IMR-90 (cell line): ENCODE measurements around the gene FTO. TPM values are rescaled to one million over a fixed set of nuclear protein-coding genes. Genes with fewer than 3 reads are reported as not detected.

Source experiments
- ATAC-seq: fragments of 200-7000 bp; cut with Tn5 transposase; 2 replicates; pipeline ENCODE4 v1.9.1; 2020; ENCODE audit warnings: low read depth, mild to moderate bottlenecking, moderate library complexity
- BruUV-seq: library from RNA; stranded (reverse); fragments of 400-500 nt; replicated peaks from 2 replicates; lab custom pipeline; 2021; lab: Mats Ljungman, UMichigan
- CTCF ChIA-PET: fragments of 300-600 bp; formaldehyde crosslinking; extraction: SDS; loops from one replicate; lab custom pipeline; 2021; ENCODE audit warnings: antibody characterized with exemption; lab: Yijun Ruan, JAX
- POLR2A ChIA-PET: fragments of 300-600 bp; sonication (Branson Sonifier 250); formaldehyde crosslinking; loops from one replicate; lab custom pipeline; 2022; ENCODE audit warnings: antibody characterized with exemption; ENCODE audit not compliant: unreplicated experiment; lab: Charles Lee
- DNase-seq: peaks from one replicate; pipeline ENCODE4 v3.0.0; 2013
- H2AFZ ChIP-seq: replicated peaks from 2 replicates; pipeline ENCODE3; 2013; ENCODE audit warnings: low read length, mild to moderate bottlenecking; ENCODE audit not compliant: poor library complexity
- H2AK5ac ChIP-seq: 2 replicates; pipeline ENCODE4 v1.6.1; 2013; ENCODE audit warnings: low read depth, low read length, inconsistent platforms
- H2AK9ac ChIP-seq: replicated peaks from 2 replicates; pipeline ENCODE3; 2013; ENCODE audit warnings: mild to moderate bottlenecking, low read depth, low read length, moderate library complexity; ENCODE audit not compliant: poor library complexity
- H2BK120ac ChIP-seq: 2 replicates; pipeline ENCODE4 v1.6.1; 2013; ENCODE audit warnings: low read depth, low read length, inconsistent platforms
- H2BK15ac ChIP-seq: 3 replicates; pipeline ENCODE4 v1.6.1; 2013; ENCODE audit warnings: low read depth, low read length, inconsistent platforms
- H2BK20ac ChIP-seq: 2 replicates; pipeline ENCODE4 v1.6.1; 2013; ENCODE audit warnings: low read depth, mild to moderate bottlenecking, inconsistent platforms, low read length, moderate library complexity
- H2BK5ac ChIP-seq: 2 replicates; pipeline ENCODE4 v1.6.1; 2013; ENCODE audit warnings: mild to moderate bottlenecking, low read depth, low read length, inconsistent platforms; ENCODE audit not compliant: poor library complexity, severe bottlenecking
- H3K14ac ChIP-seq: replicated peaks from 2 replicates; pipeline ENCODE4 v1.6.1; 2013; ENCODE audit warnings: low read depth, low read length, inconsistent platforms
- H3K18ac ChIP-seq: 2 replicates; pipeline ENCODE4 v1.6.1; 2013; ENCODE audit warnings: low read depth, low read length, control low read depth
- H3K23ac ChIP-seq: 2 replicates; pipeline ENCODE4 v1.6.1; 2013; ENCODE audit warnings: low read depth, low read length, inconsistent platforms
- H3K27ac ChIP-seq: 2 replicates; pipeline ENCODE4 v1.5.1; 2013; ENCODE audit warnings: mild to moderate bottlenecking, control low read depth, low read length; ENCODE audit not compliant: insufficient read depth
- H3K27me3 ChIP-seq: 2 replicates; pipeline ENCODE4 v1.6.1; 2013; ENCODE audit warnings: low read length; ENCODE audit not compliant: control insufficient read depth, insufficient read depth
- H3K36me3 ChIP-seq: 2 replicates; pipeline ENCODE4 v1.6.1; 2013; ENCODE audit warnings: low read length, mixed read lengths; ENCODE audit not compliant: control insufficient read depth, insufficient read depth
- H3K4ac ChIP-seq: 2 replicates; pipeline ENCODE4 v1.6.1; 2013; ENCODE audit warnings: low read depth, low read length, inconsistent platforms
- H3K4me1 ChIP-seq: 2 replicates; pipeline ENCODE4 v1.6.1; 2013; ENCODE audit warnings: low read length, mixed read lengths; ENCODE audit not compliant: control insufficient read depth, insufficient read depth
- H3K4me2 ChIP-seq: 2 replicates; pipeline ENCODE4 v1.6.1; 2013; ENCODE audit warnings: low read depth, mild to moderate bottlenecking, control low read depth, low read length, moderate library complexity
- H3K4me3 ChIP-seq: 2 replicates; pipeline ENCODE4 v1.5.1; 2013; ENCODE audit warnings: low read depth, mild to moderate bottlenecking, control low read depth, low read length, moderate library complexity; ENCODE audit not compliant: insufficient read depth
- H3K56ac ChIP-seq: 2 replicates; pipeline ENCODE4 v1.6.1; 2013; ENCODE audit warnings: low read length, inconsistent platforms; ENCODE audit not compliant: insufficient read depth; ENCODE audit errors: extremely low read depth
- H3K79me1 ChIP-seq, 2 experiments: 2 replicates each; pipeline ENCODE4 v1.6.1; 2013; ENCODE audit warnings: low read length in 2 of 2, inconsistent platforms in 1 of 2, low read depth in 1 of 2
- H3K9ac ChIP-seq: 2 replicates; pipeline ENCODE4 v1.6.1; 2013; ENCODE audit warnings: low read depth, low read length, control low read depth
- H3K9me1 ChIP-seq: 2 replicates; pipeline ENCODE4 v1.6.1; 2013; ENCODE audit warnings: low read length, inconsistent platforms; ENCODE audit not compliant: insufficient read depth
- H3K9me3 ChIP-seq: 2 replicates; pipeline ENCODE4 v1.6.1; 2013; ENCODE audit warnings: low read length; ENCODE audit not compliant: control insufficient read depth, insufficient read depth
- H4K20me1 ChIP-seq: 2 replicates; pipeline ENCODE4 v1.6.1; 2013; ENCODE audit warnings: low read length, inconsistent platforms; ENCODE audit not compliant: insufficient read depth
- H4K5ac ChIP-seq: 2 replicates; pipeline ENCODE4 v1.6.1; 2013; ENCODE audit warnings: mild to moderate bottlenecking, low read depth, low read length, control low read depth
- H4K8ac ChIP-seq, 2 experiments: 2 replicates each; pipeline ENCODE4 v1.6.1; 2013; ENCODE audit warnings: low read depth in 2 of 2, low read length in 2 of 2, control low read depth in 1 of 2, inconsistent platforms in 1 of 2
- H4K91ac ChIP-seq: 2 replicates; pipeline ENCODE4 v1.6.1; 2013; ENCODE audit warnings: low read depth, low read length, inconsistent platforms; ENCODE audit not compliant: insufficient read depth
- BHLHE40 ChIP-seq: fragments of 150-350 bp; IDR thresholded peaks from 2 replicates; pipeline ENCODE4 v1.6.1; 2016; ENCODE audit warnings: mild to moderate bottlenecking, low read depth, low read length
- CEBPB ChIP-seq: IDR thresholded peaks from 2 replicates; pipeline ENCODE4 v1.6.1; 2012; ENCODE audit warnings: low read depth, low read length, improper control_type of control experiment
- CHD1 ChIP-seq: IDR thresholded peaks from 2 replicates; pipeline ENCODE4 v1.6.1; 2012; ENCODE audit warnings: low read depth, low read length, improper control_type of control experiment
- FOS ChIP-seq: fragments of 150-350 bp; IDR thresholded peaks from 2 replicates; pipeline ENCODE4 v1.6.1; 2016; ENCODE audit warnings: low read depth, low read length
- MAFK ChIP-seq: IDR thresholded peaks from 2 replicates; pipeline ENCODE4 v1.6.1; 2012; ENCODE audit warnings: low read depth, low read length, improper control_type of control experiment
- MXI1 ChIP-seq: IDR thresholded peaks from 2 replicates; pipeline ENCODE4 v1.6.1; 2012; ENCODE audit warnings: low read depth, mild to moderate bottlenecking, low read length, moderate library complexity, borderline replicate concordance
- NFE2L2 ChIP-seq: fragments of 150-350 bp; IDR thresholded peaks from 2 replicates; pipeline ENCODE4 v1.6.1; 2016; ENCODE audit warnings: low read depth, mild to moderate bottlenecking, low read length
- POLR2A ChIP-seq: IDR thresholded peaks from 2 replicates; pipeline ENCODE4 v1.6.1; 2012; ENCODE audit warnings: mild to moderate bottlenecking, low read depth, low read length
- RAD21 ChIP-seq: IDR thresholded peaks from 2 replicates; pipeline ENCODE4 v1.6.1; 2012; ENCODE audit warnings: low read length, improper control_type of control experiment
- RCOR1 ChIP-seq: IDR thresholded peaks from 2 replicates; pipeline ENCODE4 v1.6.1; 2012; ENCODE audit warnings: mild to moderate bottlenecking, low read length, improper control_type of control experiment; ENCODE audit not compliant: insufficient replicate concordance
- RFX5 ChIP-seq: IDR thresholded peaks from 2 replicates; pipeline ENCODE4 v1.8.0; 2012; ENCODE audit warnings: low read depth, mild to moderate bottlenecking, low read length, moderate library complexity
- SMC3 ChIP-seq: fragments of 150-350 bp; IDR thresholded peaks from 2 replicates; pipeline ENCODE4 v1.6.1; 2016; ENCODE audit warnings: low read depth, mild to moderate bottlenecking, antibody characterized with exemption, low read length, moderate library complexity
- WGBS, 2 experiments: methylation state at CpG; one replicate each; pipeline versions ENCODE4 v1.1.5 to v1.1.7; 2013; ENCODE audit warnings: missing lambda C conversion rate in 2 of 2; ENCODE audit not compliant: insufficient read length in 1 of 2; ENCODE audit errors: extremely low coverage in 2 of 2; 5-methylcytosine and 5-hydroxymethylcytosine counted together
- dilution Hi-C: fragments of 300-500 bp; cut with HindIII; formaldehyde crosslinking; loops from one replicate; pipeline ENCODE4 v1.14.3; 2018; ENCODE audit warnings: low sequenced_read_pairs; ENCODE audit not compliant: unreplicated experiment
- in situ Hi-C: fragments of 300-500 bp; cut with MboI; formaldehyde crosslinking; loops from 3 replicates; pipeline ENCODE4 v1.14.3; 2019; ENCODE audit warnings: low sequenced_read_pairs, inconsistent platforms, mixed read lengths
- intact Hi-C: fragments of 100-400 bp; cut with micrococcal nuclease; formaldehyde crosslinking; loops from 2 replicates; pipeline ENCODE4 v1.10.0; 2022
- polyA plus RNA-seq, 3 experiments: library from polyadenylated mRNA; depleted of rRNA; stranded (reverse); fragments of >200 nt; gene quantifications; 2 replicates each; pipeline ENCODE4 v1.2.3, GENCODE V29; 2012; ENCODE audit warnings: low replicate concordance in 1 of 3
- total RNA-seq: library from RNA; depleted of rRNA; stranded (reverse); fragments of >200 nt; gene quantifications from 2 replicates; pipeline ENCODE4 v1.2.3, GENCODE V29; 2012
- TF ChIP-seq, protein P1 (sequence below): conservative IDR thresholded peaks from 2 replicates; pipeline ENCODE4 v1.5.1; 2012; ENCODE audit warnings: mild to moderate bottlenecking, low read depth, low read length, improper control_type of control experiment
- TF ChIP-seq, protein P2 (sequence below): fragments of 150-350 bp; IDR thresholded peaks from 2 replicates; pipeline ENCODE4 v1.6.1; 2016; ENCODE audit warnings: low read depth, mild to moderate bottlenecking, low read length, moderate library complexity, borderline replicate concordance

The FTO gene
- total and polyA plus RNA-seq, 2 of the 4 experiments (the other 2 are of a cell fraction) = 70.3 to 132 TPM

DNA sequence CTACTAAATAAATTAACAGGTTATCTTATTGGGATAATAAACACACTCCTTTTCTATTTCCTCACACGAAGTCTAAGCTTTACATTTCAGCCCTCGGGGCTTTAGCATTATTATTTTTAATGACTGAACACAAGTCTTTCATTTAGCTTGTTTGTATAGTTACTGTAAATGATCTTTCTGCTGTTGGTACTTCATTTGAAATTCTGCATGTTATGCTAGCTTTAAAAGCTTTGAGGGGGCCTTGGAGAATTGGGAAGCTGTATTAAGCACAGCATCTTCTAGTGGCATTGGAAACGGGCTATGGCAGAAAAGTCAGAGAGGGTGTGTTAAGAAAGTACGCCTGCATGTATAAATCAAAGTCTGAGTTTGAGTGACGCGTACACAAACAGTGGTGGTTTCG is 243.7 kb downstream of the FTO start:
- dilution Hi-C loops (no loop called here), intact Hi-C loops (loop anchor here (5.0 to 10.0 kb wide), 4 partner anchors 337 to 1597 kb away; partner anchors contain the start of gene IRX3), in situ Hi-C loops (no loop called here)
- Histone ChIP-seq H2AFZ (no peak overlapping the region), H3K79me1 (0 out of 4 replicates have a peak, but pooled peaks cover 0 to 8% of the 10 kb centered on the region in 2 experiments), H3K4ac (no peak overlapping the region), H2AK5ac (no peak overlapping the region), H3K4me2 (no peak overlapping the region), H3K9me1 (no peaks in the 10 kb centered on the region), H2BK120ac (no peak overlapping the region), H4K8ac (no peak overlapping the region), H3K56ac (no peak overlapping the region), H2BK5ac (no peak overlapping the region), H4K91ac (no peak overlapping the region), H2AK9ac (no peak overlapping the region), H4K20me1 (no peaks in the 10 kb centered on the region), H3K27ac (no peak overlapping the region), H2BK20ac (no peak overlapping the region), H3K9me3 (no peaks in the 10 kb centered on the region), H3K27me3 (no peaks in the 10 kb centered on the region), H3K23ac (no peak overlapping the region), H3K4me1 (peaks cover 3% of the 10 kb centered on the region), H3K14ac (no peak overlapping the region), H2BK15ac (no peak overlapping the region), H3K4me3 (no peak overlapping the region), H3K9ac (no peak overlapping the region), H4K5ac (no peak overlapping the region), H3K36me3 (0 out of 2 replicates have a peak, but pooled peaks cover under 1% of the 10 kb centered on the region), H3K18ac (no peak overlapping the region)
- CTCF ChIA-PET = no interaction called here
- no peak for DNase-seq
- POLR2A ChIA-PET = no interaction called here
- no TSS peak for BruUV-seq
- ATAC-seq = no peak
- TF ChIP-seq POLR2A (no peak), CHD1 (no peak), MXI1 (no peak), MAFK (no peak), SMC3 (no peak), FOS (no peak), NFE2L2 (no peak), RFX5 (no peak), BHLHE40 (no peak), RCOR1 (no peak), CEBPB (no peak), RAD21 (no peak)
- TF ChIP-seq, protein P1, sequence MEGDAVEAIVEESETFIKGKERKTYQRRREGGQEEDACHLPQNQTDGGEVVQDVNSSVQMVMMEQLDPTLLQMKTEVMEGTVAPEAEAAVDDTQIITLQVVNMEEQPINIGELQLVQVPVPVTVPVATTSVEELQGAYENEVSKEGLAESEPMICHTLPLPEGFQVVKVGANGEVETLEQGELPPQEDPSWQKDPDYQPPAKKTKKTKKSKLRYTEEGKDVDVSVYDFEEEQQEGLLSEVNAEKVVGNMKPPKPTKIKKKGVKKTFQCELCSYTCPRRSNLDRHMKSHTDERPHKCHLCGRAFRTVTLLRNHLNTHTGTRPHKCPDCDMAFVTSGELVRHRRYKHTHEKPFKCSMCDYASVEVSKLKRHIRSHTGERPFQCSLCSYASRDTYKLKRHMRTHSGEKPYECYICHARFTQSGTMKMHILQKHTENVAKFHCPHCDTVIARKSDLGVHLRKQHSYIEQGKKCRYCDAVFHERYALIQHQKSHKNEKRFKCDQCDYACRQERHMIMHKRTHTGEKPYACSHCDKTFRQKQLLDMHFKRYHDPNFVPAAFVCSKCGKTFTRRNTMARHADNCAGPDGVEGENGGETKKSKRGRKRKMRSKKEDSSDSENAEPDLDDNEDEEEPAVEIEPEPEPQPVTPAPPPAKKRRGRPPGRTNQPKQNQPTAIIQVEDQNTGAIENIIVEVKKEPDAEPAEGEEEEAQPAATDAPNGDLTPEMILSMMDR = no peak
- TF ChIP-seq, protein P2, sequence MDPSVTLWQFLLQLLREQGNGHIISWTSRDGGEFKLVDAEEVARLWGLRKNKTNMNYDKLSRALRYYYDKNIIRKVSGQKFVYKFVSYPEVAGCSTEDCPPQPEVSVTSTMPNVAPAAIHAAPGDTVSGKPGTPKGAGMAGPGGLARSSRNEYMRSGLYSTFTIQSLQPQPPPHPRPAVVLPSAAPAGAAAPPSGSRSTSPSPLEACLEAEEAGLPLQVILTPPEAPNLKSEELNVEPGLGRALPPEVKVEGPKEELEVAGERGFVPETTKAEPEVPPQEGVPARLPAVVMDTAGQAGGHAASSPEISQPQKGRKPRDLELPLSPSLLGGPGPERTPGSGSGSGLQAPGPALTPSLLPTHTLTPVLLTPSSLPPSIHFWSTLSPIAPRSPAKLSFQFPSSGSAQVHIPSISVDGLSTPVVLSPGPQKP = no peak
- 71% methylated on average over 1 of the region's 7 CpGs; no CpG with 5 or more reads in 1 of the 2 experiments for WGBS, 2 experiments
